Measurements from ENCODE around the gene C1orf185.
A peak's percentile ranks its signal among the peaks of the same experiment; 100 is the strongest.
"Not testable (repeated sequence)": the region's sequence is repeated elsewhere in the genome, so short reads cannot be mapped to it uniquely, and the experiment has no call there.

The C1orf185 gene

GRCh38 chr1:51139474-51139873 lies 37.4 kb downstream of the C1orf185 start:
- DNase-seq: no peak

DNA sequence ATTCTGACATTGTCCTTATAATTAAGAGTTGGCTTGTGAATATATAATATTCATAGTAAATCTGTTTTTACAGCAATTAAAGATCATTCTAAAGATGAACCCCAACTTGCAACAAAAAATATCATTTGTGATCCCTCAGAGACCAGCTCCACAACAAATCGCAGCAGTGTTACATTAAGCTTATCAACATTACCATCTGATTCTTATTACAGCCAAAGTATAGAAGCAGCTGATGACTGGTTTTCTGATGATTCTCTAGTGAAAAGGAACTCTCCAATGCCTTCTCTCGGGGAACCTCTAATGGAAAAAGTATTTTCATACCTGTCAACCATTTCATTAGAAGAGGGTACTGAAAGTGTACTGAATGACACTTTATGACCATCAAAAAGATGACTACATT lies 45.4 kb downstream of the C1orf185 start:
- DNase-seq: no peak

- DNase-seq: no peak
Observed at GRCh38 chr1:51154776-51155175, 52.7 kb downstream of the C1orf185 start.

GRCh38 chr1:51156752-51157151 lies 54.7 kb downstream of the C1orf185 start:
- no peak for DNase-seq

- no peak for DNase-seq
Observed at GRCh38 chr1:51157395-51157794, 55.4 kb downstream of the C1orf185 start.

GRCh38 chr1:51158263-51158662 lies 56.2 kb downstream of the C1orf185 start:
- DNase-seq: no peak

- not testable (repeated sequence) for DNase-seq
Observed at GRCh38 chr1:51162560-51162959, 60.5 kb downstream of the C1orf185 start.

DNA sequence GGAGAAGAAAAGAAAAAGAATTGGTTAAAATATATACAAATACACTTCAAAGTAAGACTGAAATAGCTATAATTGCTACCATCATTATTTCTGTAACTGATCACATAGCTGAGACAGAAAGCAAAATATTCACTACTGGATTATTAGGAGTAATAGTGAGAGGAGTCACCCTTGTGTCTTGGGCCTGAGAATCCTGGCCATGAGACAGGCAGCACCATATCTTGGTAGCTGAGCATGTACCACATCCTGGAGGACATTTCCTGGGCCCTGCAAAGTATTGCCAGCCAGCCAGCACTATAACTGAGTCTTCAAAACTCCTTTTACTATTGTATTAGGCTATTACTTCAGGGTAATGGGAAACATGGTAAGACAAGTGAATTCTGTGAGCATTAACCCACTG lies 63.5 kb downstream of the C1orf185 start:
- DNase-seq: no peak

- DNase-seq: no peak
Observed at GRCh38 chr1:51168266-51168845, 66.3 kb downstream of the C1orf185 start.

- DNase-seq: no peak
Observed at GRCh38 chr1:51168936-51169335, 66.9 kb downstream of the C1orf185 start.

DNA sequence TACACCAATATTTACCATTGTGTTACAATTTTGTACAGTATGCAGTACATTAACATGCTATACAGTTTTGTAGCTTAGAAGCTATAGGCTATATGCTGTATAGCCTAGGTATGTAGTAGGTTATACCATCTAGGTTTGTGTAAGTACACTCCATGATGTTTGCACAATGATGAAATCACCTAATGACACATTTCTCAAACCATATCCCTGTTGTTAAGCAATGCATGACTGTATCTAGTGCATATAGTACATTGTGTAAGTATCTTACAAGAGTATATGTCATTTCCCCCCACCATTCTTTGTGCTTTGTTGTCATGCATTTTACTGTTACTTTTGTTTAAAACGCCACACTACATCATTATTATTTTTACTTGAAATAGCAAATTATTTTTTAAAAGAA lies 68.3 kb downstream of the C1orf185 start:
- DNase-seq: no peak

- no peak for DNase-seq
Observed at GRCh38 chr1:51172811-51173210, 70.8 kb downstream of the C1orf185 start.

GRCh38 chr1:51175278-51175677 lies 73.2 kb downstream of the C1orf185 start:
- no peak for DNase-seq

GRCh38 chr1:51177988-51178387 lies 76.0 kb downstream of the C1orf185 start:
- DNase-seq: not testable (repeated sequence)

DNA sequence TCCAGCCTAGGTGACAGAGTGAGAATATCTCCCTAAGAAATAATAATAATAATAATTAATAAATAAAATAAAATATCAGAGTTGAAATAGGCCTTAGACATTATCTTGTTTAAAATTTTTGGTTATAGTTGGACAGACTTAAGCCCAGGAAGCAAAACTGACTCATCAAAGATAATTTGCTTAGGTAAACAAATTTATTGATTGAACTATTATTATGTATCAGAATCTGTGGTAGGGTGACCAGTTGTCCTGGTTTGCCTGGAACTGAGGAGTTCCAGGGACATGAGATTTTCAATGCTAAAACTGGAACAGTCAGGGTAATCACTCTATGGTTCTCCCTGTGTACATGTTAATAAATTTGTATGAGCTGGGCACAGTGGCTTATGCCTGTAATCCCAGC lies 86.2 kb downstream of the C1orf185 start:
- DNase-seq: no peak

DNA sequence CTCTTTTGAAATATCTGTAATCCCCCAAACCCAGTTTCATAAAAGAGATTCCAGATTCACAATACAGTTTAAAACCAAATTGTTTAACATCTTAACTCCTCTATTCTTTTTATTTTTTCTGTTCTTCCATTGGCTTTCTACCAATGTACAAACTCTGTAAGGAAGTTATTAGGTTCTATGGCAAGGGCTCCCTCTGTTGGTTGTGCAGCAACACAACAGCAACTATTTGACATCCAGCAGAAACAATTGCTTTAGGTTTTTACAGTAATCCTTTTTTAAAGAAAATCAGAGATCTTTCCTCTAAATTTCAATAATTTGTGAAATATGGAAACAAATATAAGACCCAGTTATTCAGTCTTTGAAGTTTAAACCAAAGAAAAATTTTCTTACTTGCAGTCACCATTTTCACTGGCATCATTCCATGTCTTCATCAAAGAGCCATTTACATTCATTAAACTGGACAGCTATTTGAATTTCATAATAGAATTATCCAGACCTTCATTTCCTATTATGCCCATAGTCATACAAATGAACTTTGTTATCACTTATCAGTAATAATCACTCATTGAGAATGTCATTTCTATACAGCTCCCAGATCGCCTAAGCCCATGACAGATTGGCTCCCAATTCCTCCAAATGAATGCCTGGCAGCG lies 87.5 kb downstream of the C1orf185 start:
- peak; percentile 25 for DNase-seq

DNA sequence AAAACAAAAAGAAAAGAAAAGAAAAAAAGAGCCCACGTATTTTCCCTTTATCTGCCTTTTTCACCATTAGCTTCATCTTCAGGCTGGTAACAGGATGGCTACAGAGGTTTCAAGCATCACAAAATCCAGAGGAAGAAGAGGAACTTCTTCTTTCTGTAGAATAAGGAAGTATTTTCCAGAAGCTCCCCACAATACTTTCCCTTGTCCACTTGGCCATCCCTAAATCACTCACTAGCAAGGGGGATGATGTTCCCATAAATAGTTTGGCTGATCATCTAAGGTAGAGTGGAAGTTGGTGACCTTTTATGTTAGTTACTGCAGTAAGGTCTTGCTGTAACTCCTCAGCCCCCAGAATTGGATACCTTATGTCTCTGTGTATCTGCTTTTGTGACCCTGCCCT lies 88.9 kb downstream of the C1orf185 start:
- no peak for DNase-seq

- peak; percentile 45 for DNase-seq
Observed at GRCh38 chr1:51192213-51192843, 90.3 kb downstream of the C1orf185 start.

GRCh38 chr1:51193564-51193963 lies 91.5 kb downstream of the C1orf185 start:
- no peak for DNase-seq
